ENCODE results near the gene DLX4. TPM values are rescaled to one million over a fixed set of nuclear protein-coding genes. Genes with fewer than 3 reads are reported as not detected.

Gene DLX4
- polyA plus RNA-seq, 1 donor from 2014 or later, result not detected

GRCh38 chr17:49964303-49964768 lies 4.7 kb upstream of the DLX4 start:
- H4K20me1 ChIP-seq (ENCODE audit: insufficient read depth), result no peaks in the 10 kb centered on the region

GRCh38 chr17:49964769-49965523 lies 4.0 kb upstream of the DLX4 start:
- no peak overlapping the region for H2AFZ ChIP-seq (ENCODE audit: low read depth, low read length)
- no peak overlapping the region for H3K9ac ChIP-seq (ENCODE audit: low read length)
- no peaks in the 10 kb centered on the region for H3K9me3 ChIP-seq (ENCODE audit: low read length)
- H3K4me2 ChIP-seq (ENCODE audit: low read length), result no peak overlapping the region
- no peaks in the 10 kb centered on the region for H3K79me2 ChIP-seq (replicated peaks; ENCODE audit: insufficient read depth, low read length)
- no peaks in the 10 kb centered on the region for H3K9me2 ChIP-seq (ENCODE audit: insufficient read depth, low read length)
- peak overlapping the region; percentile 24 for H3K4me3 ChIP-seq (ENCODE audit: low read length)
- no peaks in the 10 kb centered on the region for H3F3A ChIP-seq (ENCODE audit: insufficient read depth, low read length, poor library complexity, severe bottlenecking)
- peaks cover 83% of the 10 kb centered on the region for H3K27me3 ChIP-seq (ENCODE audit: insufficient read depth, low read depth, low read length)
- H4K20me1 ChIP-seq (ENCODE audit: insufficient read depth), result no peaks in the 10 kb centered on the region
- no peak overlapping the region for H3K27ac ChIP-seq (ENCODE audit: low read length)
- H3K36me3 ChIP-seq (ENCODE audit: insufficient read depth, low read length), result no peaks in the 10 kb centered on the region
- TF ChIP-seq TAF1 (IDR thresholded peaks at IDR 0.05; ENCODE audit: low read depth), result no peak
- peak; percentile 75 for TF ChIP-seq EZH2 (IDR thresholded peaks at IDR 0.05; ENCODE audit: borderline replicate concordance, insufficient read depth, low read length, poor library complexity, severe bottlenecking)
- TF ChIP-seq, protein P1, sequence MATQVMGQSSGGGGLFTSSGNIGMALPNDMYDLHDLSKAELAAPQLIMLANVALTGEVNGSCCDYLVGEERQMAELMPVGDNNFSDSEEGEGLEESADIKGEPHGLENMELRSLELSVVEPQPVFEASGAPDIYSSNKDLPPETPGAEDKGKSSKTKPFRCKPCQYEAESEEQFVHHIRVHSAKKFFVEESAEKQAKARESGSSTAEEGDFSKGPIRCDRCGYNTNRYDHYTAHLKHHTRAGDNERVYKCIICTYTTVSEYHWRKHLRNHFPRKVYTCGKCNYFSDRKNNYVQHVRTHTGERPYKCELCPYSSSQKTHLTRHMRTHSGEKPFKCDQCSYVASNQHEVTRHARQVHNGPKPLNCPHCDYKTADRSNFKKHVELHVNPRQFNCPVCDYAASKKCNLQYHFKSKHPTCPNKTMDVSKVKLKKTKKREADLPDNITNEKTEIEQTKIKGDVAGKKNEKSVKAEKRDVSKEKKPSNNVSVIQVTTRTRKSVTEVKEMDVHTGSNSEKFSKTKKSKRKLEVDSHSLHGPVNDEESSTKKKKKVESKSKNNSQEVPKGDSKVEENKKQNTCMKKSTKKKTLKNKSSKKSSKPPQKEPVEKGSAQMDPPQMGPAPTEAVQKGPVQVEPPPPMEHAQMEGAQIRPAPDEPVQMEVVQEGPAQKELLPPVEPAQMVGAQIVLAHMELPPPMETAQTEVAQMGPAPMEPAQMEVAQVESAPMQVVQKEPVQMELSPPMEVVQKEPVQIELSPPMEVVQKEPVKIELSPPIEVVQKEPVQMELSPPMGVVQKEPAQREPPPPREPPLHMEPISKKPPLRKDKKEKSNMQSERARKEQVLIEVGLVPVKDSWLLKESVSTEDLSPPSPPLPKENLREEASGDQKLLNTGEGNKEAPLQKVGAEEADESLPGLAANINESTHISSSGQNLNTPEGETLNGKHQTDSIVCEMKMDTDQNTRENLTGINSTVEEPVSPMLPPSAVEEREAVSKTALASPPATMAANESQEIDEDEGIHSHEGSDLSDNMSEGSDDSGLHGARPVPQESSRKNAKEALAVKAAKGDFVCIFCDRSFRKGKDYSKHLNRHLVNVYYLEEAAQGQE (IDR thresholded peaks at IDR 0.05; ENCODE audit: borderline replicate concordance), result no peak
- no peak for TF ChIP-seq RAD21 (conservative IDR thresholded peaks at IDR 0.05)
- TF ChIP-seq EP300 (conservative IDR thresholded peaks at IDR 0.05; ENCODE audit: poor library complexity, severe bottlenecking), result no peak
- TF ChIP-seq CTCF (IDR thresholded peaks at IDR 0.05; ENCODE audit: poor library complexity, severe bottlenecking), result no peak
- peak; percentile 32 for TF ChIP-seq POLR2AphosphoS5 (IDR thresholded peaks at IDR 0.05)

More at GRCh38 chr17:49964303-49964768, 4.7 kb upstream of the DLX4 start:
- no peak overlapping the region for H3K4me2 ChIP-seq (ENCODE audit: low read length)
- H3F3A ChIP-seq (ENCODE audit: insufficient read depth, low read length, poor library complexity, severe bottlenecking), result no peaks in the 10 kb centered on the region
- H3K9me3 ChIP-seq (ENCODE audit: low read length), result no peaks in the 10 kb centered on the region
- no peak overlapping the region for H3K27ac ChIP-seq (ENCODE audit: low read length)
- H3K4me3 ChIP-seq (ENCODE audit: low read length), result no peak overlapping the region
- peaks cover 77% of the 10 kb centered on the region for H3K27me3 ChIP-seq (ENCODE audit: insufficient read depth, low read depth, low read length)
- no peak overlapping the region for H2AFZ ChIP-seq (ENCODE audit: low read depth, low read length)
- no peaks in the 10 kb centered on the region for H3K9me2 ChIP-seq (ENCODE audit: insufficient read depth, low read length)
- TF ChIP-seq EZH2 (IDR thresholded peaks at IDR 0.05; ENCODE audit: borderline replicate concordance, insufficient read depth, low read length, poor library complexity, severe bottlenecking), result peak; percentile 27
- TF ChIP-seq EP300 (conservative IDR thresholded peaks at IDR 0.05; ENCODE audit: poor library complexity, severe bottlenecking), result no peak
- TF ChIP-seq RAD21 (conservative IDR thresholded peaks at IDR 0.05), result no peak
- no peak for TF ChIP-seq TAF1 (IDR thresholded peaks at IDR 0.05; ENCODE audit: low read depth)
- TF ChIP-seq CTCF (IDR thresholded peaks at IDR 0.05; ENCODE audit: poor library complexity, severe bottlenecking), result no peak
- TF ChIP-seq MXI1 (conservative IDR thresholded peaks at IDR 0.05; ENCODE audit: poor library complexity, severe bottlenecking), result no peak
- TF ChIP-seq POLR2AphosphoS5 (IDR thresholded peaks at IDR 0.05), result peak; percentile 31
- TF ChIP-seq, protein P1 (IDR thresholded peaks at IDR 0.05; ENCODE audit: borderline replicate concordance), result no peak
- H3K36me3 ChIP-seq (ENCODE audit: insufficient read depth, low read length), result no peaks in the 10 kb centered on the region
- H3K9ac ChIP-seq (ENCODE audit: low read length), result no peak overlapping the region
- no peaks in the 10 kb centered on the region for H3K79me2 ChIP-seq (replicated peaks; ENCODE audit: insufficient read depth, low read length)
